ENCODE results near the gene EWSR1.
"Not testable (repeated sequence)": the region's sequence is repeated elsewhere in the genome, so short reads cannot be mapped to it uniquely, and the experiment has no call there.

The EWSR1 gene

GRCh38 chr22:29247891-29248290 is 20.2 kb upstream of the EWSR1 start:
- not testable (repeated sequence) for FAIRE-seq

GRCh38 chr22:29251265-29251664 is 16.8 kb upstream of the EWSR1 start:
- no peak for FAIRE-seq

DNA sequence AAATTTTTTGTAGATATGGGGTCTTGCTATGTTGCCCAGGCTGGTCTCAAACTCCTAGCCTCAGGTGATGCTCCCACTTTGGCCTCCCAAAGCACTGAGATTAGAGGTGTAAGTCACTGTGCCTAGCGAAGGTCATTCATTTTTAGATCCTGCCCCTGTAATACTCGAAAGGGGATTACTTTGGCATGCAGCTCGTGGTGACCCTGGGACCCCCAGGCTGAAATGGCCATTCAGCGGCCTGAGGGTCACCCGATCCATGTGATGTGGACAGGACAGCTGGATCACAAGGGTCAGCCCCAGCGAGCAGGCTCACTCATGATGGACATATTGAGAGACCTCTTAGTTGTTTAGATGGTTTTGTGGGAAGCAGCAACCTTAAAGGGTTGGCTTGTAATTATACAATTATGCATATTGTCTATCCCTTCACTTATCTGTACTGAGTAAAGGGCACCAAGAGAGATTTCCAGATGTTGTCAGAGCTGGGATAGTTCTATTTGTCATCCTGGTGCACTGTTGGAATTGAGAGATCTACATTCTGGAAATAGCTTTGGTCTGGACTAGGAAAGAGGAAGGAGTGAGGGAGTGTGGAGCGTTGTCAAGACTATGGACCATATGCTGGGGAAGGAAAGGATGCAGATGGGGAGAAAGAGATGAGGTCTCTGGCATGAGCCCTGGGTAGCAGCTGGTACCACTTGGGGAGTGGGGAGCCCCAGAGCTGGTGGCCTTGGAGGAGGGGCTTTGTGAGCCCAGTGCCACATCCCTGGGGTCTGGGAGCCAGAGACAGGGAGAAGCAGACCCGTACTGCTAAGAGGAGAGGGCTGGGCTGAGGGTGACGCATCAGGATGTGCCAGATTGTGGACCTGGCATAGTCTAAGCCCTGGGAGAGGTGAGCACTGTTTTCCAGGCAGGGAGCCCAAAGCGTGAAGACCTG is 15.8 kb upstream of the EWSR1 start:
- FAIRE-seq, result no peak

- FAIRE-seq, result no peak
These were observed 14.3 kb upstream of the EWSR1 start for GRCh38 chr22:29253561-29254285.

DNA sequence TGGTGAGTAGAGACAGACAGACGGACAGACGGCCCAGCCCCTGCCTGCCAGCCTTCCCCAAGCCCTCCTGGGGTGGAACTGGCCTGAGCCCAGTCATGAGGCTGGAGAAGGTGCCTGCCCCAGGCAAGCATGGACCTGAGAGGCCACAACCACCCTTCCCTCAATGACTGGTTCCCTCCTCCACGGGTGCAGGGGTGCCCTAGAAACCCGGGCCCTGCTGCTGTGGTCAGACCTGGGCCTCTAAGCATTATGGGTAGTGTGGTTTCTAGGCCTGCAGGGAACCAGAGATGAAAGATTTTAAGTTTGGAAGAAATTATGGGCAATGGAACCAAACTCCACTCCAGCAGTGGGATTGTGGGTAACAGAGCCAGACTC is 13.8 kb upstream of the EWSR1 start:
- no peak for FAIRE-seq

GRCh38 chr22:29255064-29255621 is 12.9 kb upstream of the EWSR1 start:
- no peak for FAIRE-seq

DNA sequence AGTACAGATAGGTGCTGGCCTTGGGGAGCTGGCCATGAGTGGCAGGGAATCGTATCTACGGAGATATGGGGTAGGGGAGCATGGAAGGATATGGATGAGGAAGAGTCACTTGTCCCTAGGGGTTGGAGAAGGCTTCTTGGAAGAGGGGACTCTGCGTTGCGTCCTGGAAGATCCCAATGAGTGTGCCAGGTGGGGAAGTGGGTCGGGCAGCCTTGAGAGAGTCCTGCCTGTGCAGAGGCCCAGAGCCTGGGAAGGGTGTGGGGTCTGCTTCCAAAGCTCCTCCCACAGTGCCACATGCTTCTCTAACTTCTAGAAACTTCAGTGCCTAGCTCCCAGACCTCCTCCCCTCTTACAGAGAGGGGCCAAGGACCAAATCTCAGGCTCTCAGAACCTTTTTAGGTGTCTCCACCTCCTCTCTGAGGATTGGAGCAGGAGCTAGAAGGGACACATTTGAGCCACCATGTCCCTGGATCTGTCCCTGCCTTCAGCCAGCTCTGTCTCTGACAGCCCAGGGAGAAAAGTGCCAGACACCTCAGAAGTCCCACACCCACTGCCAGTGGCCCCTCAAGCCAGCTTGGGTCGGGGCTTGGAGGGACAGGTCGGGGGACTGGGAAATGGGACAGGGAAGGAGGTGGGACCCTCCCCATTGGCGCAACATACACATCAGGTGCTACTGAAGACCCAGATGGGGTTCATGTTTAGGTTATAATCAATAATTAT is 11.3 kb upstream of the EWSR1 start:
- no peak for FAIRE-seq

GRCh38 chr22:29257751-29258181 is 10.3 kb upstream of the EWSR1 start:
- no peak for FAIRE-seq

DNA sequence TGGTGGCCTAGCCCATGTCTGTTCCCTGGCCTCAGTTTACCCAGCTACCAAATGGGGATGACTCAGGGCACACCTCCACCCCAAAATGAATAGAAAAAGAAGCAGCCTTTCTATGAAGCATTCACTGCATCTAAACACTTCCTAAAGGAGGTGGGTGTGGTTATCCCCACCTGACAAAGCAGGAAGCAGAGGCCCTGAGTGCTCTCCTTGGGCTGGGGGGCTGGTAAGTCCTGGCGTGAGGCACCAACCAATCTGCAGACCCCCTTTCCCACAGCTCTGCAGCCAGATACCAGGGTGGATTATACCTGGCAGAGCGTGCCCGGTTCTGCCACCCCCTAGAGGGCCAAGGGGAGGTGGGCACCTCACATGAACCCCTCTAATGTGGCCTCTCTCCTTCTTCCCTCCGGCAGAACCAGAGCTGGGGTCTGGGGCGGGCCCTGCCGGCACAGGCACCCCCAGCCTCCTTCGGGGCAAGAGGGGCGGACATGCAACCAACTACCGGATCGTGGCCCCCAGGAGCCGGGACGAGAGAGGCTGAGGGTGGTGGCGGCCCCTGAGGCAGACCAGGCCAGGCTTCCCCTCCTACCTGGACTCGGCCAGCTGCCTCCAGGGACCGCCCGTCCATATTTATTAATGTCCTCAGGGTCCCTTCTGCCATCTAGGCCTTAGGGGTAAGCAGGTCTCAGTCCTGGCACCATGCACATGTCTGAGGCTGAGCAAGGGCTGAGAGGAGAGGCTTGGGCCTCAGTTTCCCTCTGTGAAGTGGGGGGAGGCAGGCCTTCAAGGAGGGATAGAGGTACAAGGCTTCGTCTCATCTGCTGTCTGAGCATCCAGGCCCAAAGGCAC is 9.4 kb upstream of the EWSR1 start:
- FAIRE-seq, result no peak

GRCh38 chr22:29259253-29259899 is 8.7 kb upstream of the EWSR1 start:
- FAIRE-seq, result peak; percentile 81

- no peak for FAIRE-seq
These were observed 8.0 kb upstream of the EWSR1 start for GRCh38 chr22:29260031-29260560.

DNA sequence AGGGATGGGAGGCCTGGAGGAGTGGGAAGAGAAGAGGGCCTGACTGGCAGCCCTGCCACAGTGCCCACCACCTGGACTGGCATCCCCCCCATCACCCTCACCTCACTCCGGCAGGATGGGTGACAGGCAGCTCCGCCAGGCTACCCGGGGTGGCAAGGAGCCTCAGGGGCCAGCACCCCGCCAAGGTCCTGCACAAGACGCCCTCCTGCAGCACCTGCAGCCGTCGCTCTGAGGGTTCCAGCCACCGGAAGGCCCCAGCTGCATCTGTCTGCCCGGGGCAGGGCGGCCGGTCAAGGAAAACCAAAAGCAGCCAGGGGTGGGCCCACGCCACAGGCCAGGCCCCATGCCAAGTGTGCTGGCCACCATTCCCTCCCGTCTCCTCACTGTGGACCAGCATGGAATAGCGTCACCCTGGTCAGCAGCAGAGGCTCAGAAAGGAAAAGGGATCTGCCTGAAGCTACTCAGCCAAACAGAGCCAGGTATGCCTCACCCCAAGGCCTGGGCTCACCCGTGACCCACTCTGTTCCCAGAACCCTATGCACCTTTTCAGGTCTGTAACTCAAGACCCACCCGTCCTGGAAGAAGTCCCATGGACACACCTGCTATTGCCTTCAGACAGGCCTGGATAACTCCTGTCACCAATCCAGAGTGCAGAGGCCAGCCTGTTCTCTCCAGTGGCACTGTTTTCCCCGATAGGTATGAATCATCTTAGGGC is 7.3 kb upstream of the EWSR1 start:
- FAIRE-seq, result no peak

GRCh38 chr22:29263791-29264276 is 4.2 kb upstream of the EWSR1 start:
- no peak for FAIRE-seq

DNA sequence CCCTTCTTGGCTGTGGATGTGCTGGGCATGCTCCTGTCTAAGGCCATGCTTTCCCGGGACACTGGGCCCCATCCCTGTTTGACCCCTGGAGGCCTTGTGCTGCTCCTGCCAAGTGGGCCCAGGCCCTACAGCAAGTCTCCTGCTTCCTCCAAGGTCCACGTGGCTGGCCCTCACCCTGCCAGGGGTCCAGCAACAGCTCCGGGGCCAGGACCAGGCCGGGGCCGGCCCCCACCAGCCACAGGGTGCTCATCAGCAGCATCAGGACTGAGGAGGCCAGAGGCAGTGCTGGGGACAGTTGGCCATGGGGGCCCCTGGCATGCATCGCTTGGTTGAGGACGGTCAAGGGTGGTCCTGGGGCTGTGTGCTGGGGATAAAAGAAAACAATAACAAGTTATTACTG is 2.8 kb upstream of the EWSR1 start:
- FAIRE-seq, result no peak

GRCh38 chr22:29265929-29266328 is 2.1 kb upstream of the EWSR1 start:
- no peak for FAIRE-seq

DNA sequence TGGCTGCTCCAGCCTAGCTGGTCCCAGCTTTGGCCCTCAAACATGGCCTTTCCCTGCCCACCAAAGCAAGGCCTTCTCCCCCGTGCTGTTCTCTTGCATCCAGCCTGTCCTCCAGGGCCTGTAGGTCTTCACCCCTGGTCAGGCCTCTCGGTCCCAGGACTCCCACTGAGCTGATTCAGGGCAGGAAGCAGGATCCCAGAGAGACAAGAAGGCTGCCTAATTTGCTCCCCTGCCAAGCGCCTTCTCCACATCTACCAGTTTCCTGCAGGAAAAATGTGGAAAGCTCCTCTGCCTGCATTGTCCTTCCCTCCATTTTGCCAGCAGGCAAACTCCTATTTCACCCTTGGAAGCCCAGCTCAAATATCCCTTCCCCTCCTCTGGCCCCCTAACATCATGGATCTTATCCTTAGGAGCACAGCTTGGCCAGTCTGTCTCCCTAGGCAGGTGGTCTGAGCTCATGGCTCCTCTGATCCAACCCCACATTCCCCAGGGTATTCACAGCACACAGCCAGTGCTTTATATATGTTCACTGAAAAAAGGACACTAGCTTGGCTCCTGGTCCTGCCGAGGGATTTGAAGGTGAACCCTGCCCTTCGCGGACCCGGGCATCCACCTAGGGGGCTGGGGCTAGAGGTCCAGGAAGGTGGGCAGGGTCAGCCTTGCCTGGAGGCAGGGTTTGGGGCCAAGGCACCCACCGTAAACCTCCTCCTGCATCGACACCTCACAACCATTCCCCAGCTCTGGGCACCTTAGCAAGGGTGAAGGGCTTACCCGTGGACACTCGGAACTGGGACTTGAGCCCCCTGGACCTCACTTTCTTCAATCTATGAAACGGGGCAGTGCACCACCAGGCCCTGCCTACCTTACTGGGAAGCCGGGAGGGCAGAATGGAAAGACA is 1.3 kb upstream of the EWSR1 start:
- no peak for FAIRE-seq

DNA sequence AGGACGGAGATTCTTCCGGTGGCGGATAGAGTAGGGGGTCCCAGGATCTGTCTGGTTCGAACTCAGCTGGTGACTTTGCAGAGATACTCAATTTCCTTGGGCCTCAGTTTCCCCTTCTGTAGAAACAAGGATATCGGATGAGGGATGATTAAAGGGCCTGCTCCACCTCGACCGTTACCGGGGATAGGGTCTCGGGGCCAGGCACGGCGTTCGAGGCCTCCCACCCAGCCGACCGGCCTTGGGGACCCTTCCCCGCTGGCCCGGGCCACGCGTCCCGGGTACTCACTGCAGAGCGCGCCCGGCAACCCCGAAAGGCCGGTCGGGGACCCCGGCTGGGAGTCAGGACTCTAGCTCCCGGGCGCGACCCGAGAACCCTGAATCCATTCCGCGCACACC is 608 bp upstream of the EWSR1 start:
- FAIRE-seq, result no peak

DNA sequence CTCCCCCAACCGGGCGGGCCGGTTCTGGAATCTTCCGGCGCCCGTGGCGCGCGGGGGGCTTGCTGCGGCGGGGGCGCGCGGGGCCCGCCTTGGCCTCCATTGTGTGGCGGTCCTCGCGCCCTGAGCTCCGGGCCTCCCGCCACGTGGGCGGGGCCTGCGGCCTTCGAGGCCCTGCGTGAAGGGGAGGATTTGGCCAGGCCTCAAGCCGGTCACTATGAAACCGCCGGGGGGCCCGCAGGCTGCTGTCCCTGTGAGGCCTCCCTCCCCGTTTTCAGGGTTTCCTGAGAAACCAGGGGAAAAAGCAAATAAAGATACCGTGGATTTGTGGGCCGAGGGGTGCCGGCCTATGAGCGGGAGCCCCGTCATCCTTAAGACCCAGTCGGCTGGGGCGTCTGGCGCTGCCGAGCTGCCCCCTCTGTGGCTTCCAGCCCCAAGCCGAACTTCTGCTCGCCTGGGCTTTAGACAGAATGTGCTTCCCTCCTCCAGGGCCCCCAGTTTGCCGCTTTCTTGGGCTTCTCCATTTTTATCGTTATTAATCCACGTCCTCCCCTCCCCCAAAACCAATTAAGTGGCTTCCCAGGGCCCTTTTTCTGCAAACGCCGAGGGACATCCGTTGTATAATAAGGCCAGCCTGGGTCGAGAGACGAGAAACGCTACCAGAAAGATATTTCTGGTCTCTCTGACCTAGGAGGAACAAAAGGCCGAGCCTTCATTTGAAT is 602 bp downstream of the EWSR1 start:
- no peak for FAIRE-seq

- FAIRE-seq, result no peak
These were observed 1.1 kb downstream of the EWSR1 start for GRCh38 chr22:29269230-29269604.
